GM18870 (cell line): ENCODE data around the gene ATF7.
"Not testable (repeated sequence)": the region's sequence is repeated elsewhere in the genome, so short reads cannot be mapped to it uniquely, and the experiment has no call there.

Source experiments
- ATAC-seq: cut with Tn5 transposase; IDR thresholded peaks from one replicate; pipeline ENCODE4 v1.9.1; 2021; ENCODE audit warnings: moderate library complexity; ENCODE audit not compliant: unreplicated experiment

ATF7 gene

DNA sequence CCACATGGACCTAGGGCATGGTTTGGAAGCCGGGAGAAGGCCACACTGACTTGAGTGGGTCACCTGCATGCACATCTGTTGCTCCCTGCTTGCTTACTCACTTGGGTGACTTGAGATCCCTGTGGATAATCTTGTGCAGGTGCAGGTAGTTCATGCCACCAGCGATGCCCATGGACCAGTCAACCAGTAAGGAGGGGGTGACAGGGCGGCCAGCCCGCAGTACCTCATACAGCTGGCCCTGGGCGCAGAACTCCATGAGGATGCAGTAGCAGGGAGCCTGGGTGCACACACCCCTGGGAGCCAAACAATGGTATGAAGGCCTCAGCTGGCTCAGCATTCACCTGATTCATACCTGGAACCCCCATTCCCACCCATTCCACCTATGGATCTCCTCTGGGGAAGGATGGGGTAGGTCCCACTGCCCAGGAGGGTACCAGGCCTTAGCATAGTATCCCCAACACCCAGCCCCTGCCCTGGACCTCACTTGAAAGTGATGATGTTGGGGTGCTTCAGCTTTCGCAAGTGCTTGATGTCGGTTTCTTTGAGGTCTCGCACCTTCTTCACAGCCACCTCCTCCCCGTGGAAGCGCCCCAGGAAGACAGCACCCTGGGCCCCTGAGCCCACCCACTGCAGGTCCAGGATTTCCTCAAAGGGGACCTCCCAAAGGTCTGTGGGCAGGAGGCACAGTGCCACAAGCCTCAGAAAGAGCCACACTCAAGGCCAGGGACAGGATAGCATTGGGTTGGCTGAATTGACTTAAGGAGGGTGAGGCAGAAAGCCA, 140.0 kb downstream of the ATF7 start:
- no peak for ATAC-seq

DNA sequence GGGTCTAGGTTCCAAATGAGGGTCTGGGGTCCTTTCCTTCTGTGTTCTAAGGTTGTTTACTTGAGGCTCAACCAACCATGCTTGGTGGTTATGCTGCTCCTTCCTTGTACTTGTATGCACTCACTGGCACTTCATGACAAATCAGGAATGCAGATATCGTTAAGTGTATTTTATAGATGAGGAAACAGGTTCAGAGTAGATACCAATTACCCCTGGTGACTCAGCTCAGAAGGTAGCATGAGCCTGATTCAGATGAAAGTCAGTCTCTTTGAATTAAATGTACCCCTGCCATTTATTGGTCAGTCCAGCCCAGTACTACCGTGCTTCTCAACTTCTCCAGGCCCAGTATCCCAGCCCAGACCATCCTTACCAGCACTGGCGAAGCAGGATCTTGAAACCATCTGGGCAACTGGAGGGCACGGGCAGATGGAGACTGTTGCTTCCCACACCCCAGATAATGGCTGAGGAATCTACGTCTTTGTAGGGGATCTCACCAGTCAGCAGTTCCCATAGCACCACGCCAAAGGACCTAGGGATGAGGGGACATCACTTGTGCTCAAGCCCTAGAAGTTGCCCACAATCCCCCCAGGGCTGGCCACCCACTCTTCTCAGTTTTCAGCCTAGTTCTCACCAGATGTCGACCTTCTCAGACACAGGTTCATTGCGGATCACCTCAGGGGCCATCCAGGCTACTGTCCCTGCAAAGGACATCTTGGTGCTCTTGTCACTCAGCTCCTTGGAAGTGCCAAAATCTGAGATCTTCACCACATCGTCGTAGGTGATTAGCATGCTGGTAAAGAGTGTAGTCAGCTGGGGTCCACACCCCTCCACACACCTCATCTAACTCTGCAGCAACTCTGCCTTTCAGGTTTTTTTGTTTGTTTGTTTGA, 141.3 kb downstream of the ATF7 start:
- ATAC-seq = no peak

DNA sequence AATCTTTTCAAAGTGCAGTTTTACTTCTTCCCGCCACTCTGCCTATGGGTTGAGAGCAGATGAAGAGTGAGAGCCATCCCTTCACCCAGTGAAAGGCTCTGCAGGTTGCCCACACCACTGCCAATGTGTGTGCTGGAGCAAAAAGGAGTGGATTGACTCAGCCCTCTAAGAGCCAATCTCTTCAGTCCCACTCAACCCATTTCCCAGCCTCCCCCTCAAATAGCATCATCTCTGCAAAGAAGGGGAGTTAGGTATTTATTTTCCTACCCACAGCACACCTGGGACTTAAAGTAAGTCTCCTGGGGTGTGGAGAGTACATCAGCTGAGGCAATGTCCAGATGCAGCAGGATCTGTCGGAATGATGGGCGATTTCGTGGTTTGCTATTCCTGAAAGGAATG, 142.2 kb downstream of the ATF7 start:
- ATAC-seq = no peak

DNA sequence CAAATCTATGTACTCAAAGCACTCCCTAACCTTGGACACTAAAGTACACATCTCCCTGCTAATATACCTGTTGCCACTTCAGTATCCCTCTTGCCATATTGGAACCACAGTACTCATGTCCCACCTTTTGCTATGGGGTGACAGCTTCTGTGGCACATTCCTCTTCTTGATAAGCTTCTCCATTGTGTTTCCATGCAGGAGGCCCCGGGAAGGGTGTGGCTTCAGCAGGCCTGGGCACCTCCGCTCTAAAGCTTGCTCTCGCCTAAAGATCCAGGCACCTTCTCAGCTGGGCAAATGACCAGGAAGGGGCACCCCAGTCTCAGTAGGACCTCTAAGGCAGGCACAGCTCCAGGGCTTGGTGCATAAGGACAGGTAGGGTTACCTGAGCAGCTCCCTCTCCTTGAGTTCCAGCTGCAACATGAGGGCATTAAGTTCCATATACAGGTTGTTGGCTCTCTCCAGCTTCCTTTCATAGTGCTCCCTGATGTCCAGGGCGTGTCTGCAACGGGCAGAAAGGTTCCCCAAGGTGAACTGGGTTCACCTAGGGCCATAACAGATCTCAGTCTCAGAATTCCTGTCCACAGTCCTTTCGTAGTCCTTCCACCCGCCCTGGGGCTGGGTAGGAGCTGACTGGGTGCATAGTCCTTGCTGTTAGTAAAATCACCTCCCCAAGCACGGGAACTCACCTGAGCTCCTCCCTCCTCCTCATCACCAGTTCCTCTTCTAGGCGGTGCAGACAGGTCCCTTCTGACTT, 142.8 kb downstream of the ATF7 start:
- ATAC-seq = no peak

DNA sequence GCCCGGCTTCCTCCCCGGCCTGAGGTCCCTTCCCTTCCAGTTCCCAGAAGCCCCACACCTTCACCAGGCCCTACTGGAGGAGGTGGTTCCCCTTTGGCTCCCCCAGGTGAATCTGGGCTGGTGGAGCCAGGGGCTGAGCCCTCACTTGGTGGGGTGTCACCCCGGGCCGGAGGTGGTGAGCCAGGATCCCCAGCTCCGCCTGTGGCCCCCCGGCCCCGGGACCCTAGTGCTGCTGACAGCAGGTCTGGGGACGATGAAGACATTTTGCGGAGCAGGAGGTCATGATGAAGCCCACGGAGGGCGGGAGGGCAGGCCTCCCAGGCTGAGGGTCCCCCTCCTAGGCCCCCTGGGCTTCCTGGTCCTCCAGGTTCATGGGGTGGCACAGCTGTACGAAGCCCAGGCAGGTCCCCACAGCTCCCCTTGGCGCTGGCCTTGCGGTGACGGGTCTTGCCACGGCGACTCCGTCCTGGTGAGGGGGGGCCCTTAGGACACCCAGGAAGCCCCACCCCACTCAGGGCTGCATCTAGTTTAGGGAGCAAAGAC, 143.5 kb downstream of the ATF7 start:
- ATAC-seq = no peak

DNA sequence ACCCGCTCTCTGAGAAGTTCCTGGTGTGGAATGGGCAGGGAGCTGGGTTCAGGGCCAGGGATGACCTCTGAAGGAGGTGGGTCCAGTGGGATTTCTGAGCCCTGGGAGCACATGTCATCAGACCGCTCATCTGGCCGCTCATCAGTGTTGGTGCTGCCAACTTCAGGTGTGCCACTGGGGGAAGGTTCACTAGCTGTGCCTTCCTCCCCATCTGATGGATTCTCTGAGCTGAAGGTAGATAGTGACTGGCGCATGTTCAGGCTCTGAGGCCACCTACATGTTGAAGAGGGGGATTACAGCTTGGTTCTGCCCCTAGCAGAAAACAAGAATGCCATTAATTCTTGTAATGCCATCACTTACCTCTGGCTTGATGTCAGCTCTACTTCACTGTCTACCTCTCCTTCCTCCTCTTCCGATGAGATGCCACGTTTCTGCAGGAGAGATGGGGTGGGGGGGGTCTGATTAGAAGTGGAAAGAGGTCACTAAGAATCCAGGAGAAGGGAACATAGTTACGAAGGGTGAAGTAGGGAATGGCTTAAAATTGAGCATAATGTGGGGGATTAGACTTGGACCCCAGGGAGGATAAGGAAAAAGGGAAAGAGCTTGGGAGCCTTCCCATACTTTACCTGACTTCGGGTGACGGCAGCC, 144.1 kb downstream of the ATF7 start:
- no peak for ATAC-seq

DNA sequence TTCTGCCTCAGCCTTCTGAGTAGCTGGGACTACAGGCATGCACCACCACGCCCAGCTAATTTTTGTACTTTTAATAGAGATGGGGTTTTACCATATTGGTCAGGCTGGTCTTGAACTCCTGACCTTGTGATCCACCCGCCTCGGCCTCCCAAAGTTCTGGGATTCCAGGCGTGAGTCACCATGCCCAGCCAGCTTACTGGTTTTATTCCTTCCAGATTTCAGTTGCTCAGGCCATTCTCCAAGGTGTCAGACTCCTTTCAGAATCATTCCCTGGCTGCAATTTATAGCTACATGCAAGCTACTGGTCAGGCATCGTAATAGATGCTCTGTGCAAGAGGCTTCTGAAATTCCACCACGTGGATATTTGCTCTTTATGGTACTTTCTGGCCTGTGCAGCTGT, 144.7 kb downstream of the ATF7 start:
- not testable (repeated sequence) for ATAC-seq

DNA sequence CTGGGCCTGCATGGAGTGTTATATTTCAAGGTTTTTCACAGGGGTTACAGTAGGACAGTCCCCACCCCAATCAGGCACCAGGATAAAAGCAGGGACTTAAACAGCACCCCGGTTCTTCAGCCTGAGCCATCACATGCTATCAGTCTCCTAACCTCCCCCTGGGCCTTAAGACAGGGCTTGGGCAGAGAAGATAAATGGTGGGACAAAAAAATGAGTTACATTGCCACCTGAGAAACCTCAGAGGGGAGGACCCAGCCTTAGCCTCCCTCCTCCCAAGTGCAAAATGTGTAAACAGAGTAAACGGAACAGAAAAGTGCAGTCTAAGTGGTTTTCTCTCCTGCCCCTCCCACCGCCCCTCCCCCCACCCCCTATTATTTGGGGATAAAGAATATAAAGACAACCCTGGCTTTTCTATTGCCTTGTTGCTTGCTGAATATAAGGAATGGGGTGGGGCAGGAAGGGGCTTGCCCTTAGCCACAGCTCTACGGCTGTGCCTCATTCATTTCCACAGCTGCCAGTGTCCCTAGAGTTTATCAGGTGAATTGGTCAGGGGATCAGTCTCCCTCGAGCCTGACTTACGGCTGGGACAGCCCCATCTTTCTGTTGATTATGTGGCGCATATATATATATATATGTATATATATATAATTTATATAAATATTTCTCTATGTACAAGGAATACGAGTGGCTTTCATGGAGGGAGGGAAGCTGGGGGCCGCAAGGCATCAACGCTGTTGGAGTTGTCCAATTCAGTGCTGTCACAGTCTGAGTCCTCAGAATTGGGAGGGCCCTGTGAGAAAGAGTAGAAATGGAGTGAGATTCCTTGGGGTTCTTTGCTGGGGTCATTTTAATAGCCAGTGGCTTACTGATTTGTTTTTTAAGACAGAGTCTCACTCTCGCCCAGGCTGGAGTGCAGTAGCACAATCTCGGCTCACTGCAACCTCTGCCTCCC, 145.4 kb downstream of the ATF7 start:
- ATAC-seq = no peak

DNA sequence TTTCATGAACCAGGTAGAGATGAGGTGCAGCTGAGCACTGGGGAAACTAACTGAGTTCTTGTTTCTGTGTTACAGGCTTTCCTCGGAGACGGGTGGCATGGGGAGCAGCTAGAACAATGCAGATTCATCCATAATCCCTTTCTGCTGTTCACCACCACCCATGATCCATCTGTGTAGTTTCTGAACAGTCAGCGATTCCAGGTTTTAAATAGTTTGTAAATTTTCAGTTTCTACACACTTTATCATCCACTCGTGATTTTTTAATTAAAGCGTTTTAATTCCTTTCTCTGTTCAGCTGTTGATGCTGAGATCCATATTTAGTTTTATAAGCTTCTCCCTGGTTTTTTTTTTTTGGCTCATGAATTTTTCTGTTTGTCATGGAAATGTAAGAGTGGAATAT, 146.9 kb downstream of the ATF7 start:
- no peak for ATAC-seq

DNA sequence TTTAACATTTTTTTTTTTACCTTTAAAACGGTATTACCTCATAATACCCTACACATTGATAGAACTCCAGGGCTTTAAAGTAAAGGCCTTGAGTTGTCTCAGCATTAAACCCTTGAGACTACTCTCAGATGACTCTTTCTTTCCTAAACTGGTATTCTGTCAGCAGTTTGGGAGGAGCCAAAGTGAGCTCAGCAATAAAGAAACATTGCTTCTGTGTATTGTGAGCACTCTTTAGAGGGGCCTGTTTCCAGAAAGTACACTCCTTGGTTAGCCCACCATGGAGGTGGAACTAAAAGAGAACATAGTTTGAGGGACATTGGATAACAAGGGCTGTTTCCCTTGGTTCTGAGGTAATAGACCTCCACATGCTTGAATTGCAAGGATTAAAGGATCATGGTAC, 147.3 kb downstream of the ATF7 start:
- no peak for ATAC-seq

DNA sequence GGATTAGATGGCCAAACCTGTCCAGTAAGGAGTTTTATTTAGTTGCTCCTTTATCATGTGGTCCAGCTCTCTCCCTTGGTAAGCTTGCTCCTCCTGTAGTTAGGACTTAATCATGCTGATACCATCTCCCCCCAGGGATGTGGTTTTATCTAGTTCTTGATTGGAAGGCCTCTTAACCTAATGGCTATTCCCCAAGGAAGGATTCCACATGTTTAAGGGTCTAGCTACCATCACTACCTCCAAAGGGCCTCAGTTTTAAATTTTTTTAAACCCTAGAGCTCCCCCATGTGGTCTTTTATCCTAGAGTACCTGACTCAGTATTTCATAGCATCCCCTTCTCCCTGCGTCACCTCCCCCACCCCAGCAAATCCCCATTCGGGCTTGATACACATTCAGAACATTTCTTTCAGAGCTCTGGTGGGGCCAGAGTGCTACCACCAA, 149.4 kb downstream of the ATF7 start:
- ATAC-seq = no peak

DNA sequence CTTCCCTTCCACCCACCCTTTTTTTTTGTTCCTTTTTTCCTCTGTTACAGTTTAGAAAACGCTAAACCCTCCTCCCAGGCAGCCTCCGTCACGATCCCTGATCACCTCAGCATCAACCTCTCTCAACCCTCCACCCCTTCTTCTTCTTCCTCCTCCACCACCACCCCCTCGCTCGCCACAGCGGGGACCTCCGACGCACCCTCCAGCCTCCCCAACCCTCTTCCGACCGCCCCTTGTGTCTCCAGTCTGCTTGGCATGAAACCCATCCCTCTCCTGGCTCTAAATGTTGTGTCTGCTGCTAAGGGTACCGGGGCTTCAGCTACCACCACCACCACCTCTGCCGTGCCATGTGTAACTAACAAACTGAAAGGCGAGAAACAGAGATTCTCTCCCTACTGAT, 151.4 kb downstream of the ATF7 start:
- no peak for ATAC-seq

DNA sequence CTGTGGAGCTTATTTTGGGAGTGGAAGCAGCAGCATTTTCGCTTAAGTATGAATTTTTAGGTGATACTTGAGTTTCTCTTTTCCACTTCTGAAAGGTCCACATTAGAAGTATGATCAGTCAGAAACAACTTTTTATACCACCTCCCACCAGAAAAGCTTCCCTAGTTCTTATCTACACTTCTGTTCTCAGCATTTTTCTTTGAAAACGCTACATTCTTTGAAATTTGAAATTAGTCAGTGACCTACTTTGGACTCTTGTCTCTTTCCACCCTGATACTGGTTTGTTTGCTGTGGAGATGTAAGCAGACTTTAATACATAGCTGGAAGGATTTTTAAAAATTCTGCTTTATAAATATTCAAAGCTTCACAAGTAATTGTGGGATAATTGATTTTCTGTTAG, 152.1 kb downstream of the ATF7 start:
- no peak for ATAC-seq

DNA sequence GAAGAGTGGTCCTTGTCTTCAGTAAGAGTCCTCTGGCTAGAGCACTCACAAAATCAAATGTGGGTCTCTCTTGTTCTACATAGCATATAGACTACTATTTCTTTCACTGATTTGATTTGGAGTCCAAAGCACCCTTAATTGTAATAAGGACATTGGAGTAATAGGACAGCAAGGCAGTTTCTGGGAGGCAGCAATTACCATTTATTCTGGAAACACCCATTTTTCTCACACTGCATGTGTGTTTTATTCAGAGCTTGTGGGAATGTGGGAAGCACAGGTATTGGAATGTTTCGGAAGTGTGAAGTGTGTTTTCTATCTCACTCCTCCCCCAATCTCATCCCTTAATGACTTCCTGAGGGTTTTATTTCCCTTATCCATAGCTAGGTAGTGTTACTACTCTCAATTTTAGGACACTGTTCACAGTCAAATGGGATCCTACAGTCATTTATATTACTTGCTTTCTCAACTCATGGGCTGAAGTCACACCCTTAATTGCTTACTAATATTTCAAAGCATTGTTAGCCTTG, 154.1 kb downstream of the ATF7 start:
- no peak for ATAC-seq

DNA sequence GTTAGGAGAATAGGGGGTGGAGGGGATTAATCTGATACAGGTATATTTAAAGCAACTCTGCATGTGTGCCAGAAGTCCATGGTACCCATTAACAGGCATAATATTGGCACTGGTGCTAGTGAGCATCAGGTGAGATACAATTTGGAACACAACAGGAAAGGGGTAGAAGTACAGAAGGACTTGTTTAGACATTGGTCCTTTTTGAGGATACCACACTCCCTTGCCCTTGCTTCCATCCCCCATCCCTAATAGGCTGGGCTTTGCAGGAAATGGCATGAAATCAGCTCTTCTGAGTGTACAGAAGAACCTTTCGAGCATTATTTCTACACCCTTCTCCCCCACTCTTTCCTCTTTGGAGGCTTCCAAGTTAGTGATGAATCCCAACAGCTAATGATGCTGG, 157.9 kb downstream of the ATF7 start:
- ATAC-seq = no peak

DNA sequence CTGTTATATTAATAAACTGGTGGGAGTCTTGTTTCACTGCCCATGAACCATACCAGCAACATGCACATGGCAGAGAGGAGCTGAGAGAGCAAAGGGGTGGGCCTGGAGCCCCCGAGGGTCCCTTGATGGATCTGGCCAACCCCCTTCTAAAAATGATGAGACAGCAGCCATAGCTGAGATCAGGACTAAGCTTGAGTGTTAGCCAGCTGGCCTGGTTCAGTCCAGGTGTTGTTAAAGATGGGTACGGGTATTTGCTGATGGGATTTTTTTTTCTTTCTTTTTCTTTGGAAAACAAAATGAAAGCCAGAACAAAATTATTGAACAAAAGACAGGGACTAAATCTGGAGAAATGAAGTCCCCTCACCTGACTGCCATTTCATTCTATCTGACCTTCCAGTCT, 158.3 kb downstream of the ATF7 start:
- no peak for ATAC-seq

DNA sequence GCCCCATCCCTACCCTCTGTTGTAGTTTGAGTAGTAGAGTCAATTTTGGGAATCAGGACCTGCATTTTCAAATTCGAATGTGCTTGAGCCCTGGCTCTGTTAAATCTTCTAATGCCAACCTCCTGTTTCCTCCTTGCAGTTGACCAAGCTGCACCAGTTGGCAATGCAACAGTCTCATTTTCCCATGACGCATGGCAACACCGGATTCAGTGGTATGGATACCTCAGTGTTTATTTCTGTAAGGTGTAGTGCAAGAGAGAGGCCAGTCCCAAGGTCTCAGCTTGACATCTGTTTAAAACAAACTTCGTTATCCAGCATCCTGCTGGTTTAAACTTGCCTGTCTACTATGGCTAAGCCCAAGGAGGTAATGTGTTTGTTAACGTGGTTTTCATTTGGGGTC, 159.1 kb downstream of the ATF7 start:
- no peak for ATAC-seq

DNA sequence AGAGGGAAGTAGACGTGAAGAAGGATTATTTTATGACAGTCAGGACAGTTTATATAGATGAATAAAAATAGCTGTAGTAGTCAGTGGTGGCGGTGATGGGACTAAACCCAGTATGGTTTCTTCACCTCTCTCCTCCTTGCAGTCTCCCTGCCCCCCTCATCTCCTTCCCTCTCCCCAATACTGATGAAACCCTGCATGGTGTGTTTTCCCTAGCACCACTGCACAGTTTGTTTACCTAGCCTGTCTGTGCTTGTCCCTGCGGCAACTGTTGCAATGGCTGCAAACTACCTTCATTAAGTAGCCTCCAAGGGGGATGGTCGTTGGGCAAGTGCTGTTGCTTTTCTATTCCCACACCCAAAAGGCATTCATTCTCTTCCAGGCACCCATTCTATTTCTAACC, 159.5 kb downstream of the ATF7 start:
- no peak for ATAC-seq

DNA sequence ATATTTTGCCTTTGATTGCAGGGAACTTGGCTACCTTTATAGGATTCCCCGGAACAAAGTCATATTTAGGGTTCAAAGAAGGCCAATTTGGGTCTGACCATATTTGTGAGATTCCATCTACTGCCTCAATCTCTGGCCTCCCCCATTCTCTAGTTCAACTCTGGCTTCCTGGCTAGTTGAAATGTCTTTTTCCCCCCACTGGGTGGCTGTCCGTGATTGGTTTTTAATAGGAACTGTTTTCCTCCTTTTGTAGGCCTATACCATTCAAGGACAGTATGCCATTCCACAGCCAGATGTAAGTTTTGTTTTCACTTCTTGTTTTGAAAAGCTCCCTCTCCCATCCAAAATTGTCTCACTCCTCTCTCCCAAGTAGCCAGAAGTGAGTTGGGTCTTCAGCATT, 160.5 kb downstream of the ATF7 start:
- ATAC-seq = no peak
